Activated CD4-positive, alpha-beta T cell treated with anti-CD3 and anti-CD28 coated beads, Interleukin-2, amount 50 U/mL, for 16 hours (primary cell): Measurements from ENCODE around the gene CAMTA1.
"Not testable (repeated sequence)": the region's sequence is repeated elsewhere in the genome, so short reads cannot be mapped to it uniquely, and the experiment has no call there.

Experiments used
- DNase-seq: peaks from one replicate; pipeline ENCODE4 v3.0.0-alpha.2; 2020

Gene CAMTA1

DNA sequence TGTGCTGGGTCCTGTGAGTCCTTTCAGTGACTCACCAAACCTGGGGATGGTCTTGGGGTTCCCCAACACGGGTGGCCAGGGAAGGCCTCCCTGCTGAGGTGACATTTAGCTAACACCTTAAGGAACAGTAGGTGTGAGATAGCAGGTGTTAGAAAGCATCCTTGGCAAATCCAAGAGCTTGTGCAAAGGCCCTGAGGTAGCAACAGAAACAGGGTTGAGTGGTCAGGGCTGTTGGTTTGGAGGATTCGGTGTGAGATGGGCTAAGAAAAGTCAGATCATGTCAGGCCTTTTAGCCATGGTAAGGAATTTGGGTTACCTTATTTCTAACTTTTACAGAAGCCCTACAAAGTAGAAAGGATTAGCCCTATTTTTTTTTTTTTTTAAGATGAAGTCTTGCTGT lies 343.0 kb downstream of the CAMTA1 start:
- no peak for DNase-seq

DNA sequence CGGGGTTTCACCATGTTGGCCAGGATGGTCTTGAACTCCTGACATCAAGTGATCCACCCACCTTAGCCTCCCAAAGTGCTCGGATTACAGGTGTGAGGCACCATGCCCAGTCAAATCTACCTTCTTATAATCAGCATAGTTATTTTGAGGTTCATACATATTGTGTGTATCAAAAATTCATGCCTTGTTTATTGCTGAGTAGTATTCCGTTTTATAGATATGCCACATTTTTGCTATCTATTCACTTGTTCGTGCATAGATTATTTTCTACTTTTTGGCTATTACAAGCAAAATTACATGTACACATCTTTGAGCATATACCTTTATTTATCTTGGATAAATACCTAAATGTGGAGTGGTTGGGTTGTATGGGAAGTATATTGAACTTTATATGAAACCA lies 344.9 kb downstream of the CAMTA1 start:
- DNase-seq = no peak

DNA sequence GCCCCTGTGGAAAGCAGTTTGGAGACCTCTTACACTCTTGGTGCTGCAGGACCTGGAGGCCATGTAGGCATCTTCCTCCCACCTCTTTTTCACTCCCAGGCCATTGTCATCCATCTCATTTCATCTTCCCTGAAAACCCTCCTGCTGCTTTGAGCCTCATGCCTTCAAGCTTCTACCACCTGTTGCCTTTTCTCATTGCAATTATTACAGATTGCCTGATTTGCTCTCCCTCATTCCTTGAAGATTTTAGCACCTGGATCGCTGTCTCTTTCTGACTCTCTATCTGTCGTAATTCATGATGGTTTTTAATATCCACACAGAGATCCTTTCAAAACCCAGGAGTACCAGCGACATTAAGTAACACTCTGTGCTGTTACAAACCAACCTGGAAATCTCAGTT lies 350.2 kb downstream of the CAMTA1 start:
- DNase-seq = no peak

DNA sequence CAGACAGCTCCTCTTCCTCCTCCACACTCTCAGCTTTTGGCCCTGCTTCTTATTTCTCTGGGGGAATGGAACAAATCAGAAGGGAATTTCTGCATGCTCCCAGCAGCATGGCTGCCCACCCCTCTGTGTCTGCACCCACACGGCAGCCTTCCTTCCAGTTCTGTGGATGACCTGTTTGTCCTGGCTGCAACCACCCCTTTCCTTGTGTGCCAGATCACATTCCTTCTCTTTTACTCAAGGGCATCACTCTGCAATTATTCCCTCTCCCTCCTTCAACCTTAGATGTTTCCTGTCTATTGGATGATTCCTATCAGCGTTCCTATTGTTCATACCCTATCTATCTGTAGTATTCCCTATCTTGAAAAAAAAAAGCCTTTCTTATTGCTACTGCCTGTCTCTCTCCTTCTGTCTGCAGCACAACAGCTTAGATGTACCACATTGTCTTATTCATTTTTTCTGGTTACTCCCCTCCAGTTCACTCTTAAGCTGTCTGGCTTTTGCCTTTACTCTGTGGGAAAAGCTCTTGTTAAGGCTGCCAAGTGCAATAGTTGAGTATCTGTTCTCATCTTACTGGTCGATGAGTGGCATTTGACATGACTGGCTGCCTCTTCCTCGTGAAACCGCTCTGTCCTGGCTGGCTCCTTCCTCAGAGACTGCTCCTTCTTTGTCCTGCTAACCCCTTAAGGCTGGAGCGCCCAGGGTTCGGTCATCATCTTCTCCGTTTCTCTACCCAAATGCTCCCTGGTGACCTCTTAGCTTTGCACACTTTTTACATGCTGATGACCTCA lies 351.1 kb downstream of the CAMTA1 start:
- DNase-seq = no peak

DNA sequence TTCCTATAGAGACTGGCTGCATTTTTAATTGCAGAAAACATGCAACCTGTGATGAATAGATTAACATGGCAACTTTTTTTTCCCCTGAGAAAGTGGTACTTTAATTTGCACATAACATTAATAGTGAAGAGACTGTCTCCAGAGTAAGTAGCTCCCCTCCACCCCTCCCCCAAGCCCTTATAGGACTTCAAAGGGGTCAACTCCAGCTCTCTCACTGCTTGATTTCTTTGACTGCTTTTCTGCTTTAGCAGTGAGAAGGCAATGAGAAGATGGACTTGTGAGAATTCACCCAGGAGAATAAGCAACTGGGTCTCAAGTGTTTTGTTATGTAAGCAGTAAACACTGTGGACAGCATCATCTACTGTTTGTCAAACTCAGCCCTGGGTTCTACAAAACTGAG lies 355.0 kb downstream of the CAMTA1 start:
- no peak for DNase-seq

DNA sequence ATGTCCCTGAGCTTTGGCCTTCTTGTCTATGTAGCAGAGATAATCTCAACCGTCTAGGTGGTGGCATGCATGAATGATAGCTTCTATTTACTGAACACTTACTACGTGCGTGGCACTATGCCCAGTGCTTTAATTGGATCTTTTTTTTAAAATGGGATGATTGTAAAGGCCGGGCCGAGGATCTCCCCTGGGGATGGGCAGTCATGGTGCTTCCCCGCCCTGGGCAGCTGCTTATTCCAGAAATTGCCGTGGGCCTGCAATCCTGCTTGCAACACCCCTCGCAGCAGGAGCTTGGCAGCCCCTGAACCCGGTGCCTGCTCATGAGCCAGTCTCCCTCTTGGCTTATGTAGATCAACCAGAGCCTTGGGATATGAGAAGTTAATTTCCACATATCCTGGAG lies 360.7 kb downstream of the CAMTA1 start:
- DNase-seq = no peak

DNA sequence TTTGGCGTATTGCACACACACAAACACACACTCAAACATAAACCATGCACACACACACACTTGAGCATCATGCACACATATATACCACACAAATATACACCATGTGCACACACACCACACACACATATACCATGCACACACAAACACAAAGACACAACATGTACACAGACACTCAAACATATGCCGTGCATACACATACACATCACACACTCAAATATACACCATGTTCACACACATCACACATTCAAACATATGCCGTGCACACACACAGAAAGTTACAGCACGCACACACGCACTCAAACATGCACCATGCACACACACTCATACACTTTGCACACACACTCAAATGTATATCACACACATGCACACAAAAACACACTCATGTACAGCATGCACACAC lies 361.5 kb downstream of the CAMTA1 start:
- no peak for DNase-seq

DNA sequence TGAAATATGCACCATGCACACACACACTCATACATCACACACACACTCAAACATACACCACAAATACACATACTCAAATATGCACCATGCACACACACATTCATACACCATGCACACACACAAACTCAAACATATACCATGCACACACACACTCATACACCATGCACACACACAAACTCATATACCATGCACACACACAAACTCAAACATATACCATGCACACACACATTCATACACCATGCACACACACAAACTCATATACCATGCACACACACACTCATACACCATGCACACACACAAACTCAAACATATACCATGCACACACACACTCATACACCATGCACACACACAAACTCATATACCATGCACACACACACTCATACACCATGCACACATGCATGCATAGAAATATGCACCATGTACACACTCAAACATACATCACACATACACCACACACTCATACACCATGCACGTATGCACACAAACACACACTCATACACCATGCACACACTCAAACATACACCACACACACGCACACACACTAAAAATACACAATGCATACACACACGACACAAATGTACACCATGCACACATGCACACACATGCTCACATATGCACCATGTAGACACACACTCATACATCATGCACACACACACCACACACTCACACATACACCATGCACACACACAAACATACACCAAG lies 362.5 kb downstream of the CAMTA1 start:
- not testable (repeated sequence) for DNase-seq

DNA sequence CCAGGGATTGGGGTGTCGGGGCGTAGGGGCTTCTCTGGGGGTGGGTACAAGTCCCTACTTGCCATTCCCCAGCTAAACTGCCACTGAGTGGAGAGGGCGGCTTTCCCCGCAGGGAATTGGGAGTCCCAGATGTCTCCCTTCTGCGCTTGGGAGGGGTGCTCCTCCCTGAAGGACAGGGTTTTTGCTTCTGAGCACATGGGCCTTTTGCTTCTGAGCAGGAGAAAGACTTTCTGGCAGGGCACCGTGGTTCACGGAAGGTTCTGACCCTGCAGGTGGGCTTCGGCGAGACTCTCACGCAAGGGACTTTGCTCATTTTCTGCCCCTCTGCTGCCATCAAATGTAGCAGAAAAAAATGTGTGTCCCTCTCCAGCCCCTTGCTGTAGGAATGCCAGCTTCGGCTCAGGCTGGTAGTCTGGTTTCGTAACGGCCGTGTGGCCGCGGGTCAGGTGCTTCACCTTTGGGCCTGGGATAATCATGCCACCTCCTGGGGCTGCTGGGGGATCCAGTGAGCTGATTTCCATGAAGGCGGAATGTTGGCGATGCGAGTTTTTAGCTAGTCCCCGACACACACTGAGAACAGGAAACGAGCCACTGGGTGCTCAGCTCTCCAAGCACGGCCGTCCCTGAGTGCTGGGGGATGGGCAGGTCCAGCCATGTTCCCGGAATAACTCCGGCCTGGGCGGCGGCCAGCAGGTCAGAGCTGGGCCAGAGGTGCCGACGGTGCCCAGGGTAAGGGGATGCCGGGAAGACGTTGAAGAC lies 364.0 kb downstream of the CAMTA1 start:
- no peak for DNase-seq

DNA sequence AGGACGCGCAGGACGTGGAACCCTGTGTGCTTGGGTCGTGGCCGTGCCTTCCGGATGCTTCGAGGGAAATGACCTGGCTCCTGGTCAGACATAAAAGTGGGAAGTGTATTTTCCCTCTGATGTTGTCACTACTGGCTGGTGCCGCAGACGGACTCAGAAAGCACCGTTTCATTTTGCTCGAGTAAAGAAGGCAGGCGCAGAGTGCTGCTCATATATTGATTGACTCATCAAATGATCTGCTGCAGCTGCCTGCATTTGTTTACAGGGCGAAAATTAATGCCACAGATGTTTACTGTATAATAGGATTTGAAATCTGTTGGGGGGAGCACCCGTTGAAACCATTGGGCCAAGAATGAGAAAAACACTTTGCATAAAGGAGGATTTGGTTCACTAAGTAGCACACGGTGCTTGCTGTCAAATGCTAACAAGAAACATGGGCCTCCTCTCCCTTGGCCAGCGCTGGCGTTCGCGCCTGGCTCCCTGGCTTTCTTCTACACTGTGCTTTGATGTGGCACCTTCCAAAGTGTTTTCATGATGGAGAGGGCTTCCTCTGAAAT lies 365.5 kb downstream of the CAMTA1 start:
- DNase-seq = no peak

DNA sequence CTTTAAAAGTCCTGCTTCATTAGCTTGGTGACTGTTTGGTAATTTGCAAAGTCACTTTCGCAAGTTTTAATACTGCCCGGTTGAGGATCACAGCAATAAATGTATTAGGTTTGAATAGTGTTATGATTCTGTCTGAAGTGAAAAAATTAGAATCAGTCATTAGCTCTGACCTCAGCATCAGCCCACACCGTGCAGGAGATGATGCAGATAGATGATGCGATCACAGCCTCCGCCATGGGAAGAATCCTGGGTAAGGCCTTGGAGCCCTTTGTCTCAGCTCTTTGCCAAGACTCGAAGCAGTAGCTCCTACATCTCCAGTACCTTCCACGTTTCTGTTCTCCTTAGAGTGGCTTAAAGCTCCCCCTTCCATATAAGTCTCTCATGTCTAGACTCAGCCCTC lies 366.7 kb downstream of the CAMTA1 start:
- no peak for DNase-seq

DNA sequence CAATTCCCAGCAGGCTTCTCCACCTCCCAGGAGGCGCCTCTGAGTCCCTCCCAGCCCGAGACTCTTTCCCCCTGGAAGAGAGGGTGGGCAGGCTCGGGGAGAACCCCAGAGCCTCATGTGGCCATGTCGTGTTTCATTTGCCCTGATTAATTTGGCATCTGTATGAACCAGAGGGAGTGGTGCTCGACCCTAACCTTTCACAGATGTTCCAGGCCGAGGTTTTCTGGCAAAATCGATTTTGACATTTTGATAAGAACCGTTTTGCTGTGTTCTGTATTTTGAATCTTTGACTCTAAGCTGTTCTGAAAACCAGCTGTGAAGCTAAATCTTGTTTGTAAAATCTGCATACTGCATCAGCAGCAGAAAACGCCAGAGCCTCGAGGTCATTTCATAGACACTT lies 367.4 kb downstream of the CAMTA1 start:
- no peak for DNase-seq

DNA sequence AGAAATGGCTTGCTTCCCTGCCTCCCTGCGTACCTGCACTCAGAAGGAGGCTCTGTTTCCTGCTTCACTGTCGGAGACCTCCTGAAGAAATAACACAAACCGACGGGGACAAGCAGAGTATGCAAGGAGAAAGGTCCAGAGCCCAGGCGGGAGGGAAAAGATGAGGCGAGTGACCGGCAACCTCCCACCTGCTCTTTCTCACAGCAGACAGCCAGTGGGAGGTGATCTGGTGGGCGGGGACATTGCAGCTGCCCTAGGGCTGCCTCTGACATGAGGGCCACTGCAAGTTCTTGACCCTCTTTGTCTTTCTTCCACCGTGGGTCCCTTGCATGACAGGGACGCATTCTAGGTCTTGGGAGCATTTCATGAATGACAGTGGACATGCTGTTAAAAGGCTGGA lies 368.2 kb downstream of the CAMTA1 start:
- DNase-seq = no peak

DNA sequence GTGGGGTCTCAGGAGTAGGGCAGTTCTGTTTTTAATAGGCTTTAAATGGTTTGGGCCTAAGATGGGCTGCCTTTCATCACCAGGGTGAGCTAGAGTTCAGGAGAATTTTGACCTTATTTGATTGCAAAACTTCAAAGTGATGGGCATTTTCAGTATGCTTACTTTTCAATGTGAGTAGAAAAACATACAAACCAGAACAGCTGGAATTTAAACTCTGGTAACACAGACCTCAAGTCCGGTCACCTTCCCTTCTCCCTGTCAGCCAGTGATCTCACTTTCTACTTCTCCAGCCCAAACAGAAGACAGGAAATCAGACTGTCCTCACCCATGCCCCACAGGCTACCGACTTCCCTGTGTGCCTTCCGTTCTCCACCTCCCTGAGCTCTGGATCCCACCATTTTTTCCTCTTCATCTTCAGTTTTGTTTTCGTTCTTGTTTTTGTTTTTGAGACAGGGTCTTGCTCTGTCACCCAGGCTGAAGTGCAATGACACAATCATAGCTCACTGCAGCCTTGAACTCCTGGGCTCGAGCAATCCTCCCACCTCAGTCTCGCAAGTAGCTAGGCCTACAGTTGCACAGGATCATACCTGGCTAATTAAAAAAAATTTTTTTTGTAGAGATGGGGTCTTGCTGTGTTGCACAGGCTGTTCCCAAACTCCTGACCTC lies 374.0 kb downstream of the CAMTA1 start:
- no peak for DNase-seq

DNA sequence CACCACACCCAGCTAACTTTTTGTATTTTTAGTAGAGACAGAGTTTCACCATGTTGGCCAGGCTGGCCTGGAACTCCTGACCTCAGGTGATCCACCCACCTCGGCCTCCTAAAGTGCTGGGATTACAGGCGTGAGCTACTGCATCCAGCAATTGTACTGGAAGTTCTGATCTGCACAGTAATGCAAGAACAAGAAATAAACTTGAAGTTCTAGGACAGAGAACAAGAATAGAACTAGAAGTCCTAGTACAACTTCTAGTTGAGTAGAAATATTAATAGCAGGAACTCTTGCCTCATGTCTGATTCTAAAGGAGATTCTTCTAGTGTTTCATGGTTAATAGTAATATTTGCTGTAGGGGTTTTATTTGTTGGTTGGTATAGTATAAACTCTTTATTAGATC lies 383.3 kb downstream of the CAMTA1 start:
- DNase-seq = not testable (repeated sequence)

DNA sequence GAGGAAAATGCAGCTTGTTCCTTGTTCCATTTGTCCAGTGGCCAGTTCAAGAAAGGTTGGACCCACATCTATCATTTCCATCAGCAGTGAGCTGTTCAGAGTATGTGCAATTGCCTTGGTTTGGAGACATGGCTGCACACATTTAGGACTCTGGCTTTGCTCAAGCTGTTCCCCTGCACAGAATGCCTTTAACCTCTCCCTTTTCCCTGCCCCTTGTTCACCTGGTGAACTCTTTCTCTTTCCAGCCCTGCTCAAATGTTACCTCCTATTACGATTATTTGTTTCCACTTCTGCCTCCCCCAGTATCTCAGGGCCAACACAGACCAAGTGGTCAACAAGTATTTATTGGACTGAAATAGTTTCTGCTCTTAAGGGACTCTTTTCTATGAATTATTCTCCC lies 385.9 kb downstream of the CAMTA1 start:
- no peak for DNase-seq

DNA sequence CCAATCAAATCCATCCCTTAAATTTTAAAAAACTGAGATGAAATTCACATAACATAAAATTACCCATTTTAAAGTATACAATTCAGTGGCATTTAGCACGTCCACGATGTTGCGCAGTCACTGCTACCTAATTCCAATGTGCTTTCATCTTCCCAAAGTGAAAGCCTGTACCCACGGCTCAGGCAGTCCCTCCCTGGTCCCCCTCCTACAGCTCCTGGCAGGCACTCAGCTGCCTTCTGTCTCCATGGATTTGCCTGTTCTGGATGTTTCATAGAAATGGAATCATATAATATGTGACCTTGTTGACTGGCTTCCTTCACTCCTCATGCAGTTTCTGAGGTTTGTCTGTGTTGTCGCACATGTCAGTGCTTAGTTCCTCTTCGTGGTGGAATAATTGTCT lies 386.3 kb downstream of the CAMTA1 start:
- DNase-seq = no peak

DNA sequence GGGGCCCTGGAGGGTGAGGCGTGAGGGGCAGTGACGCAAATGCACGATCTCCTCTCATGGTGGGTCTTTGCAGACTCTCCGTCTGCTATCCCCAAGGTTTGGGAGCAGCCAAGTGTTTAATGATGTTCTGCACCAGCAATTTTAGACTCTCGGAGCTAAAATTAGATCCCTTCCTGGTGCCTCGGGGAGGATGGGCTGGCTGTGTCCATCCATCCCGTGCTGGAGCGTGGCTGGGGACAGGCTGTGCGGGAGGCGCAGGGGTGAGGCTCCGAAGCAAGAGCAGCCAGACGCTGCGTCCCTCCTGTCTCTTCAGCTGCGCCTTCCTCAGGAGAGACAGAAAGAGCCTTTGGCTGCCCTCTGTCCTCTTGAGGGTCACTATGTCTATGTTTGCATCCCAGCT lies 387.6 kb downstream of the CAMTA1 start:
- DNase-seq = no peak

DNA sequence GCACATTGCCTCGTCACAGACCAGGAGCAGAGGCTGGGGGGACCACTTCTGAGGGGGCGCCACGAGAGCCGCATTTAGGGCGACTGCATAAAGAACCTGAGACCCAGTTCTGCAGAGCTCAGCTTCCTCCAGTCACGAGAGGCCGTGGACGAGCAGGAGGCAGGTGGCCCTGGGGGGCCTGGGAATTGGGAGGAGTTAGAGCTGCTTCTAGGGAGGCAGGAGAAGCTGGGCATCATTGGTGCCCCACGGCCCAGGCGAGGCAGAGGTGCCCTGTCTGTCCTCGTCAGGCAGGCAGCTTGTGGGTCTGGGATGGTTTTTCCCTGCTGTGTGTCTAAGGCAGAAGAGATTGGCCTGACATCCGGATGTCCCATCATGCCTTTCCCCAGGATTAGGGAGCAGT lies 389.3 kb downstream of the CAMTA1 start:
- DNase-seq = no peak

DNA sequence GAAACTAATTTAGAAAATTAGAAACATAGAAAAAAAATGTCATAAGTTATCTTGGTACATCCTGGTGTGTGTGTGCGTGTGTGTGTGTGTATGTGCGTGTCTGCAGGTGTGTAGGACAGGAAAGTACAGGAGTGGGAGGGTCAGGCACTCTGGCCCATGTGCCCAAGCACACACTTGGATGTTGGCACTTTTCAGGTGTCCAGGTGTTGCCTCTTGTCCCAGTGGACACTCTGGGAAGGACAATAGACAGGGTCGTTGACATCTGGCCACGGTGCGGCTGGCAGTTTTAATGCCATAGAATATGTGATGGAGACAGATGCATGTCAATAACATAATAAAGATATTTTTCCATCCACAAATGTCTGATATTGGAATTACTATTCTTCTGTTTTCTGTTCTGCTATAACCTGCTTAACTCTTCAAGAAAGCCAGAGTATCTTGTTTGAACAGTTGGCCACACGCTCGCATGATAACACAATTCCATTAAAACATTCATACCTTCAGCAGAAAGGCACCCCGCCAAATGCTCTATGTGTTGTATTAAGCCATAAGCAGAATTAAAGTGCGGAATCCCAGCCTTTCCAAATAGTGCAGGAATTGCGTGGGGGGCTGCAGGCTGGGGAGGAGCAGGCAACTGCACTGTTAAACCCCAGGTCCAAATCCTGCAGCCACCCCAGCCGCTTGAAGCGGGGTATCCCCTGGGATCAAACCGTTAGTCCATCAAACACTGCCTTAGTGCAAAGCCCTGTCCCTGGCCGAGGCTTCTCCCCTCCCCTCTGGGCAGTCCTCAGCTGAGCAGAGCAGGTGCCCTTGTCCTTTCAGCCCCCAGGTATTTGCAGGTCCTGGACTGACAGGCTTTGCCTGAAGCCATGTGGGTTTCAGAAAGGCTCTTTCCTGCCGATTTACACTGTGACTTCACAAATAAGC lies 390.0 kb downstream of the CAMTA1 start:
- DNase-seq = no peak

DNA sequence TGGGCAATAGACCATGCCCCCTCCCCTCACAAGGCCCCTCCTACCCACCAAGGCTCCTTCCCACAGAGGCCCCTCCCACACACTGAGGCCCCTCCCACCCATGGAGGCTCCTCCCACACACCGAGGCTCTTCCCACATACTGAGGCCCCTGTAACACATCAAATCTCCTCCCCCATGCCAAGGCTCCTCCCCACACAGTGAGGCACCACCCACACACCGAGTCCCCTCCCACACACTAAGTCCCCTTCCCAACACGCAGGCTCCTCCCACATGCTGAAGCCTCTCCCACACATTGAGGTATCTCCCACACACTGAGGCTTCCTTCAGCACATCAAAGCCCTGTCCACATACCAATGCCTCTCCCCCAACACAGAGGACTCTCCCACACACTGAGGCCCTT lies 391.8 kb downstream of the CAMTA1 start:
- no peak for DNase-seq
